ENCODE data around the gene TGFB3.

Gene TGFB3

GRCh38 chr14:75996488-75996887 is 14.7 kb upstream of the TGFB3 start:
- H3K4me3 ChIP-seq (ENCODE audit: low read depth, low read length): no peak overlapping the region
- H3K79me2 ChIP-seq: peaks cover 17% of the 10 kb centered on the region
- no peaks in the 10 kb centered on the region for H3K36me3 ChIP-seq (ENCODE audit: control insufficient read depth, insufficient read depth, low read length)
- TF ChIP-seq CTCF (IDR thresholded peaks at IDR 0.05): no peak
- H3K4me1 ChIP-seq: no peaks in the 10 kb centered on the region
- no peaks in the 10 kb centered on the region for H3K9me3 ChIP-seq (ENCODE audit: control insufficient read depth, low read length)
- no peak overlapping the region for H2AFZ ChIP-seq
- no peak overlapping the region for H3K4me2 ChIP-seq (ENCODE audit: low read length)
- no peak overlapping the region for H3K9ac ChIP-seq
- no peak overlapping the region for H3K27ac ChIP-seq
- no peaks in the 10 kb centered on the region for H3K27me3 ChIP-seq (ENCODE audit: control insufficient read depth, insufficient read depth, low read length)

GRCh38 chr14:75995372-75996041 is 13.7 kb upstream of the TGFB3 start:
- no peaks in the 10 kb centered on the region for H3K9me3 ChIP-seq (ENCODE audit: control insufficient read depth, low read length)
- no peak overlapping the region for H3K4me3 ChIP-seq (ENCODE audit: low read depth, low read length)
- H3K27ac ChIP-seq: peak overlapping the region; percentile 48
- no peak overlapping the region for H3K9ac ChIP-seq
- H2AFZ ChIP-seq: no peak overlapping the region
- no peaks in the 10 kb centered on the region for H3K4me1 ChIP-seq
- no peak for TF ChIP-seq CTCF (IDR thresholded peaks at IDR 0.05)
- peaks cover 17% of the 10 kb centered on the region for H3K79me2 ChIP-seq
- no peaks in the 10 kb centered on the region for H3K36me3 ChIP-seq (ENCODE audit: control insufficient read depth, insufficient read depth, low read length)
- H3K27me3 ChIP-seq (ENCODE audit: control insufficient read depth, insufficient read depth, low read length): no peaks in the 10 kb centered on the region
- H3K4me2 ChIP-seq (ENCODE audit: low read length): no peak overlapping the region

GRCh38 chr14:75993567-75994041 is 11.8 kb upstream of the TGFB3 start:
- Histone ChIP-seq H2AFZ (no peak overlapping the region), H3K36me3 (ENCODE audit: control insufficient read depth, insufficient read depth, low read length) (no peaks in the 10 kb centered on the region), H3K9ac (no peak overlapping the region), H3K9me3 (ENCODE audit: control insufficient read depth, low read length) (no peaks in the 10 kb centered on the region), H3K27ac (no peak overlapping the region), H3K4me2 (ENCODE audit: low read length) (no peak overlapping the region), H3K27me3 (ENCODE audit: control insufficient read depth, insufficient read depth, low read length) (no peaks in the 10 kb centered on the region), H3K79me2 (peaks cover 19% of the 10 kb centered on the region), H3K4me3 (ENCODE audit: low read depth, low read length) (no peak overlapping the region), H3K4me1 (no peaks in the 10 kb centered on the region)
- TF ChIP-seq CTCF (IDR thresholded peaks at IDR 0.05): no peak

- Histone ChIP-seq H3K27me3 (ENCODE audit: control insufficient read depth, insufficient read depth, low read length) (no peaks in the 10 kb centered on the region), H3K9me3 (ENCODE audit: control insufficient read depth, low read length) (no peaks in the 10 kb centered on the region), H3K4me3 (ENCODE audit: low read depth, low read length) (no peak overlapping the region), H2AFZ (no peak overlapping the region), H3K79me2 (peaks cover 14% of the 10 kb centered on the region), H3K4me2 (ENCODE audit: low read length) (no peak overlapping the region), H3K9ac (no peak overlapping the region), H3K27ac (no peak overlapping the region), H3K36me3 (ENCODE audit: control insufficient read depth, insufficient read depth, low read length) (no peaks in the 10 kb centered on the region), H3K4me1 (no peaks in the 10 kb centered on the region)
- no peak for TF ChIP-seq CTCF (IDR thresholded peaks at IDR 0.05)
Observed at GRCh38 chr14:75991753-75992152, 10.0 kb upstream of the TGFB3 start.

- H3K27ac ChIP-seq: peak overlapping the region; percentile 73
- no peak overlapping the region for H2AFZ ChIP-seq
- TF ChIP-seq CTCF (IDR thresholded peaks at IDR 0.05): no peak
Observed at GRCh38 chr14:75990297-75990696, 8.5 kb upstream of the TGFB3 start.

More at GRCh38 chr14:75990297-75990696, 8.5 kb upstream of the TGFB3 start:
- no peaks in the 10 kb centered on the region for H3K36me3 ChIP-seq (ENCODE audit: control insufficient read depth, insufficient read depth, low read length)
- H3K27me3 ChIP-seq (ENCODE audit: control insufficient read depth, insufficient read depth, low read length): no peaks in the 10 kb centered on the region
- peaks cover 22% of the 10 kb centered on the region for H3K79me2 ChIP-seq
- H3K4me3 ChIP-seq (ENCODE audit: low read depth, low read length): no peak overlapping the region
- H3K9me3 ChIP-seq (ENCODE audit: control insufficient read depth, low read length): no peaks in the 10 kb centered on the region
- H3K4me1 ChIP-seq: peaks cover 5% of the 10 kb centered on the region
- H3K4me2 ChIP-seq (ENCODE audit: low read length): no peak overlapping the region
- H3K9ac ChIP-seq: no peak overlapping the region
